ENCODE measurements around the gene PPP1R3A.

- no peak for TF ChIP-seq GATA2 (IDR thresholded peaks at IDR 0.05; ENCODE audit: low read depth, low read length)
- no peak for TF ChIP-seq GATA3 (IDR thresholded peaks at IDR 0.05; ENCODE audit: low read depth, low read length)
Measured at GRCh38 chr7:113921363-113921762, 2.6 kb upstream of the PPP1R3A start.
